ENCODE measurements around the gene TSPAN12. TPM values are rescaled to one million over a fixed set of nuclear protein-coding genes. Genes with fewer than 3 reads are reported as not detected.

TSPAN12 gene
- total RNA-seq, 1 experiment from 2014 or later, result 17.3 TPM

GRCh38 chr7:120841608-120842007 is 16.3 kb downstream of the TSPAN12 start:
- ATAC-seq (no peak), DNase-seq (ENCODE audit: low spot score) (no peak)
- Mint-ChIP-seq H3K9me3 (peaks cover 25% of the 10 kb centered on the region), H3K36me3 (peaks cover 31% of the 10 kb centered on the region), H3K27ac (peak overlapping the region; percentile 85; the same call in 1 of the 2 replicates), H3K4me3 (no peak overlapping the region), H3K4me1 (peaks cover 42% of the 10 kb centered on the region), H3K27me3 (ENCODE audit: low read depth) (peaks cover 3% of the 10 kb centered on the region; the same call in 1 of the 2 replicates)
- ChIA-PET POLR2A (no interaction called here), CTCF (interaction anchor here (1.1 kb wide), 1 partner anchor 16 kb away, joined by 5 read pairs; the partner anchor contains the start of gene TSPAN12)
- TF ChIP-seq GABPB1 (CRISPR knock-in tag; IDR thresholded peaks at IDR 0.05) (no peak), JAZF1 (CRISPR knock-in tag; IDR thresholded peaks at IDR 0.05) (no peak), SOX15 (CRISPR knock-in tag; IDR thresholded peaks at IDR 0.05) (no peak), ZNF263 (CRISPR knock-in tag; IDR thresholded peaks at IDR 0.05; ENCODE audit: low read depth) (no peak)
- TF ChIP-seq, protein P1, sequence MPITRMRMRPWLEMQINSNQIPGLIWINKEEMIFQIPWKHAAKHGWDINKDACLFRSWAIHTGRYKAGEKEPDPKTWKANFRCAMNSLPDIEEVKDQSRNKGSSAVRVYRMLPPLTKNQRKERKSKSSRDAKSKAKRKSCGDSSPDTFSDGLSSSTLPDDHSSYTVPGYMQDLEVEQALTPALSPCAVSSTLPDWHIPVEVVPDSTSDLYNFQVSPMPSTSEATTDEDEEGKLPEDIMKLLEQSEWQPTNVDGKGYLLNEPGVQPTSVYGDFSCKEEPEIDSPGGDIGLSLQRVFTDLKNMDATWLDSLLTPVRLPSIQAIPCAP (CRISPR knock-in tag; IDR thresholded peaks at IDR 0.05), result no peak
- TF ChIP-seq, protein P2, sequence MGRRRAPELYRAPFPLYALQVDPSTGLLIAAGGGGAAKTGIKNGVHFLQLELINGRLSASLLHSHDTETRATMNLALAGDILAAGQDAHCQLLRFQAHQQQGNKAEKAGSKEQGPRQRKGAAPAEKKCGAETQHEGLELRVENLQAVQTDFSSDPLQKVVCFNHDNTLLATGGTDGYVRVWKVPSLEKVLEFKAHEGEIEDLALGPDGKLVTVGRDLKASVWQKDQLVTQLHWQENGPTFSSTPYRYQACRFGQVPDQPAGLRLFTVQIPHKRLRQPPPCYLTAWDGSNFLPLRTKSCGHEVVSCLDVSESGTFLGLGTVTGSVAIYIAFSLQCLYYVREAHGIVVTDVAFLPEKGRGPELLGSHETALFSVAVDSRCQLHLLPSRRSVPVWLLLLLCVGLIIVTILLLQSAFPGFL (CRISPR knock-in tag; IDR thresholded peaks at IDR 0.05; ENCODE audit: borderline replicate concordance), result no peak

- Mint-ChIP-seq H3K9me3 (no peaks in the 10 kb centered on the region), H3K27me3 (ENCODE audit: low read depth) (no peaks in the 10 kb centered on the region), H3K27ac (peak overlapping the region; percentile 49), H3K4me1 (peaks cover 67% of the 10 kb centered on the region), H3K4me3 (no peak overlapping the region), H3K36me3 (peaks cover 2% of the 10 kb centered on the region; the same call in 1 of the 2 replicates)
- DNase-seq (ENCODE audit: low spot score) (no peak), ATAC-seq (peak; percentile 14; the same call in 1 of the 2 replicates)
- CTCF ChIA-PET, result interaction anchor here (1.2 kb wide), 1 partner anchor 47 kb away, joined by 4 read pairs; no protein-coding TSS in a partner anchor
- TF ChIP-seq ZNF317 (CRISPR knock-in tag; IDR thresholded peaks at IDR 0.05; ENCODE audit: borderline replicate concordance, low read depth) (no peak), CTCF (IDR thresholded peaks at IDR 0.05) (no peak), RELA (CRISPR knock-in tag; IDR thresholded peaks at IDR 0.05; ENCODE audit: borderline replicate concordance) (no peak), GRHL2 (CRISPR knock-in tag; IDR thresholded peaks at IDR 0.05; ENCODE audit: insufficient replicate concordance, severe bottlenecking) (no peak), FOXK1 (CRISPR knock-in tag; IDR thresholded peaks at IDR 0.05) (no peak), RORB (CRISPR knock-in tag; IDR thresholded peaks at IDR 0.05) (no peak), MXD4 (CRISPR knock-in tag; IDR thresholded peaks at IDR 0.05; ENCODE audit: borderline replicate concordance) (no peak), ZBTB21 (CRISPR knock-in tag; IDR thresholded peaks at IDR 0.05; ENCODE audit: borderline replicate concordance) (no peak), JAZF1 (CRISPR knock-in tag; IDR thresholded peaks at IDR 0.05) (no peak)
- POLR2A ChIA-PET, result no interaction called here
These were observed 19.7 kb downstream of the TSPAN12 start for GRCh38 chr7:120838281-120838682.

GRCh38 chr7:120837599-120837998 is 20.3 kb downstream of the TSPAN12 start:
- peaks cover 2% of the 10 kb centered on the region; the same call in 1 of the 2 replicates for H3K36me3 Mint-ChIP-seq
- 0 out of 2 replicates have a peak overlapping the region, but pooled peaks have one; percentile 78 for H3K27ac Mint-ChIP-seq
- ChIA-PET POLR2A (no interaction called here), CTCF (no interaction called here)
- no peak for TF ChIP-seq GTF2I (CRISPR knock-in tag; conservative IDR thresholded peaks at IDR 0.05)
- no peak for TF ChIP-seq PRDM15 (CRISPR knock-in tag; IDR thresholded peaks at IDR 0.05)
- TF ChIP-seq ZNF671 (CRISPR knock-in tag; IDR thresholded peaks at IDR 0.05), result no peak
- TF ChIP-seq, protein P3, sequence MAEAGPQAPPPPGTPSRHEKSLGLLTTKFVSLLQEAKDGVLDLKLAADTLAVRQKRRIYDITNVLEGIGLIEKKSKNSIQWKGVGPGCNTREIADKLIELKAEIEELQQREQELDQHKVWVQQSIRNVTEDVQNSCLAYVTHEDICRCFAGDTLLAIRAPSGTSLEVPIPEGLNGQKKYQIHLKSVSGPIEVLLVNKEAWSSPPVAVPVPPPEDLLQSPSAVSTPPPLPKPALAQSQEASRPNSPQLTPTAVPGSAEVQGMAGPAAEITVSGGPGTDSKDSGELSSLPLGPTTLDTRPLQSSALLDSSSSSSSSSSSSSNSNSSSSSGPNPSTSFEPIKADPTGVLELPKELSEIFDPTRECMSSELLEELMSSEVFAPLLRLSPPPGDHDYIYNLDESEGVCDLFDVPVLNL (CRISPR knock-in tag; IDR thresholded peaks at IDR 0.05; ENCODE audit: borderline replicate concordance, low read depth), result no peak
- no peak for DNase-seq (ENCODE audit: low spot score)
- H3K4me3 Mint-ChIP-seq, result no peak overlapping the region
- H3K9me3 Mint-ChIP-seq, result no peaks in the 10 kb centered on the region
- peaks cover 73% of the 10 kb centered on the region for H3K4me1 Mint-ChIP-seq
- ATAC-seq, result no peak
- no peaks in the 10 kb centered on the region for H3K27me3 Mint-ChIP-seq (ENCODE audit: low read depth)
